A172 (cell line): ENCODE measurements around the gene TNFSF8. TPM values are rescaled to one million over a fixed set of nuclear protein-coding genes. Genes with fewer than 3 reads are reported as not detected.

Experiments used
- DNase-seq: peaks from one replicate; pipeline ENCODE4 v3.0.0-alpha.2; 2015; ENCODE audit warnings: low spot score
- total RNA-seq: library from RNA; depleted of rRNA; stranded (reverse); fragments of >200 nt; shearing (Covaris generic); gene quantifications from 2 replicates; pipeline ENCODE4 v1.2.3, GENCODE V29; 2014

TNFSF8 gene
- total RNA-seq, 1 experiment from 2014 or later: not detected

GRCh38 chr9:114905170-114905940 is 25.0 kb downstream of the TNFSF8 start:
- no peak for DNase-seq

- peak; percentile 47 for DNase-seq
These were observed 27.4 kb downstream of the TNFSF8 start for GRCh38 chr9:114902786-114903524.

GRCh38 chr9:114900942-114901802 is 29.2 kb downstream of the TNFSF8 start:
- DNase-seq: no peak

DNA sequence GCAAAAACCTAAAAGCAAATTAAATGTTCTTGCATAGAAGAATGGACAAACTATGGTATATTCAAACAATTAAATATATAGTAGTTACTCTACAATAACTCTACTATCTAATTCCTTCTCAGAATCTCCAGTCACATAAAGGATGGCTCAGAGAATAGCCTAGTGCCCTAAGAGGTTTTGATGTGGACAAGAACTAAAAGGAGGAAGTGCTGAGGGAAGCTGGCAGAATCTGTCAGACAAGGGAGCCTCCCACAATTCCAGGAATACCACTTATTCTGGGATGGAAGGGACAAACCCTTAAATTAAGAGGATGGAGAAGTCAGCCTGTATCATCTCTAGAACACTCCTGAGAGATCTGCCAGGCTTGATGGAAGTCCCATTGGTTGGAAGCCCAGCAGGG is 30.4 kb downstream of the TNFSF8 start:
- no peak for DNase-seq

- no peak for DNase-seq
These were observed 30.9 kb downstream of the TNFSF8 start for GRCh38 chr9:114899461-114899860.

- DNase-seq: no peak
These were observed 31.6 kb downstream of the TNFSF8 start for GRCh38 chr9:114898741-114899140.

DNA sequence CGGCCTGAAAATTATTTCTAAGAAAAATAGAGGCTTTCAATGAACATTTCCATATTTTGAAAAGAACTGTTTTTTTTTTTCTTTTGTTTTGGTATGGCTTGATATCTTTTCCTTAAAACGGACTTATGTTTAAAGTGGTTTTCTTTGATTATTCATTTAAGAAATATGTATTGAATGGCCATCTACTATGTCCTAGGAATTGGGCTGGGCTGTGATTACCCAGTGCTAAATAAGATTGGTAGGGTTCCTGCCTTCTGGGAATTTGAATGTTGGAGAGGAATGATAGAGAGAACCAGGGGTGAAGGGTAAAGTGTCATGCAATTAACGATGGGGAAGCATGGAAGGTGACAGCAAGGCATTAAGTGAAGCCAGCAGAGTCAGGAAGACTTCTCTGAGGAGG is 33.2 kb downstream of the TNFSF8 start:
- DNase-seq: no peak

DNA sequence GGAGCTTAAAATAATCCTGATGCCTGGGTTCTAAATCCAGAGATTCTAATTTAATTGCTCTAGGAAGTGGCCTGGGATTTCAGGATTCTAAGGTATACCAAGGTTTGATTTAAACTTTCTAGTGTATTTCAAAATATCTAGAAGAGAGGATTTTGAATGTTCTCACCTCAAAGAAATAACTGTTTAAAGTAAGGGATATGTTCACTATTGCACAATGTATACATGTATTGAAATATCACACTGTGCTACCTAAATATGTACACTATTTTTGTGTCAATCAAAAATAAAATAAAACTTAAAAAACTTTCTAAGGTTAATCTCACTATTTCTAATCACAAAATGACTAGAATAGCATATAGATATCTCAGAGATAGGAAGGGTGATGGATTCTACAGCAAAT is 34.0 kb downstream of the TNFSF8 start:
- no peak for DNase-seq

DNA sequence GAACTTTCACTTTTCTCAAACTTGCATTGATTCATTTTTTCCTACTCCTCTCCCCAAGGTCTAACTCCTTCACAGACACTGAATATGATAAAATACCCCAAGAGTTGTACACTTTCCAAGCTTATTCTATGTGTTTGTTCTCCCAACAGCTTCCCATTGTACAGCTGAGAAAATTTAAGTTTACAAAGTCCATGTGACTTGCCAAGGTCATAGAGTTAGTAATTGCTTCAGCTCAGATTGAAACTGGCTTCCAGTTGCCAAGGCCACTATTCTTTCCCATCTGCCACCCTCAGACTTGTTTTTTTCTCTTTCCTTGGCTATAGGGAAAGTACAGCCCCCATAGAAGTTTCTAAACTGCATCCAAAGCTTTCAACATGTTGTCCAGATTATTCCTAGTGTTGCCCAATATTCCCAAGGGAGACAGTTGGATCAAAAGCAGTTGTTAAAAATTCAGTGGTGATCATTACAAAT is 34.8 kb downstream of the TNFSF8 start:
- DNase-seq: no peak

DNA sequence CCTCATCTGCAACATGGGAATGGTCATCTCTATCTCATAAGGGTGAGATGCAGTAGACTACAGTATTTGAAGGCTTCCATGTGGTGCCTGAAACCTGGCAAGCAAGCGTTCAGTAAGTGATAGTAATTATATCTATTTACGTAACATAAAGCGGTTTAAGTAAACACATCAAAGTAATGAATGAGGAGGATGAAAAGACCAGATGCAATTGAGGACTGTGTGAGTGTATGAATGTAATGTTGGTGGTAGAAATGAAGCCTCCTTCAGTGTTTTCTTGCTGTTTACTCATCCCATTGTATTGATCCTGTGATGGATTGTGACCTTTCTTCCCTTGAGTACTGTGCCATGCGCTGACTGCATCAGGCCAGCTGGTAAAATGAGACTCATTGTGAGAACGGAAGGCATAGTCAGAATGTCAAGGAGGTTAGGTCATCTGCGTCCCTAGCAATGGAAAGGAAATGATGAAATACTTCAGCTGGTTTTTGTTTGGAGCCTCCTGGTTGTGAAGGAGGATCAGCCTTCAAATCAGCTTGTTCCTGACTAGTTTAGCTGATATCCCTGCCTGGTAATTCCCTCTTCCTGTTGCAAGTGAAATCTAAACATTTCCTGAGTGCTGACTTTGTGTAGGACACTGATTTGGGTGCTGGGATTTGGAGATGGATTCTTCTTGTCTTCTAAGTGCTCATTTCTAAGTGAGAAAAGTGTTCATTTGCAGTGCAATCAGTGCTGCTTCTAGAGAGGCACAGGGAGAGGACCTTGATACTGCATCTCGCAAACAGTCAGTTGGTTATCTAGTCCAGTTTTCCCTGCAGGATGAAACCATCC is 35.6 kb downstream of the TNFSF8 start:
- DNase-seq: peak; percentile 95

- peak; percentile 49 for DNase-seq
These were observed 36.2 kb downstream of the TNFSF8 start for GRCh38 chr9:114894206-114894605.

DNA sequence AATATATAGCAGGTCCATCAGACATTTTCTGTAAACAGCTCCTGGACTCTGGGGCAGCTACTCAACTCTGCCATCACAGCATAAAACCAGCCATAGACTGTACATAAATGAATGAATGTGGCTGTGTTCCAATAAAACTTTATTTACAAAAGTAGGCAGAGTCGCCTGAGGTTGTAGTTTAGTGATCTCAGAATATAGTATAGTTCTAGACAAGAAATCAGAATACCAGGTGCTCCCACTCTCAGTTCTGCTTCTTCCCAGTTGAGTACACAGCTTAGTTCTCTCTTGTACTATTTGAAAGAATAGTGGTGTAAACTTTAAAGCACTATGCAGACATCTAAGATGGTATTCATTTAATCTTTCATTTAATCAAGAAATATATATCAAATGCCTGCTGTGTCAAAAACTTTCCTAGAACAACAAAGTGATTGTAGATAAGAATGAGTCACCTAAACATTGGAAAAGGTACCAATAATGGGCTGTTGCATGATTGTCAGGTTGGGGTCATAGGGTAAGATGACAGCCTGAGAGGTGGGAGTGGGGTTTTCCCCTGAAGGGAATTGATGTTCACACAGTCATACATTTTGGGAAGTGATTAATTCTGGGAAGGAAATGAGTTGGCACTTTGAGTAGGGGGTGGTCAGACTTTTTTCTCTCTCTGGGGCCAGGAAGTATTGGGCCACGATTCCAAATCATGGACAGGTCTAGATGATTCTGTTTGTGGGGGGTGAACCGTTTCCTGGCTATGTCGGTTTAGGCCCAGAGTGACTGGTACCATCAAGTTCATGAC is 37.0 kb downstream of the TNFSF8 start:
- DNase-seq: peak; percentile 81

GRCh38 chr9:114889802-114890224 is 40.6 kb downstream of the TNFSF8 start:
- peak; percentile 38 for DNase-seq

DNA sequence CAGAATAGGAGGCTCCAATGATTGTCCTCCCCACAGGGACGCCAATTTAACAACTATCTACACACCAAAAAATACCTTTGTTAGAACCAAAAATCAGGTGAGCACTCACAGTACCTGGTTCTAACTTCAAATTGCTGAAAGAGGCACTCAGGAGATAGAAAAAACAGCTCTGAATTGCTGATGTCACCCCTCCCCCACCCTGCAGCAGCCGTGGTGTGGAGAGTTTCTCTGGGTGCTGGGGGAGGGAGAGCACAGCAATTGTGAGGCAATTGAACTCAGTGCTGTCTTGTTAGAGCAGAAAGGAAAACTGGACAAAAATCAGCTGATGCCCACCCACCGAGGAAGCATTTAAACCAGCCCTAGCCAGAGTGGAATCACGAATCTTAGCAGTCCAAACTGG is 41.8 kb downstream of the TNFSF8 start:
- no peak for DNase-seq

DNA sequence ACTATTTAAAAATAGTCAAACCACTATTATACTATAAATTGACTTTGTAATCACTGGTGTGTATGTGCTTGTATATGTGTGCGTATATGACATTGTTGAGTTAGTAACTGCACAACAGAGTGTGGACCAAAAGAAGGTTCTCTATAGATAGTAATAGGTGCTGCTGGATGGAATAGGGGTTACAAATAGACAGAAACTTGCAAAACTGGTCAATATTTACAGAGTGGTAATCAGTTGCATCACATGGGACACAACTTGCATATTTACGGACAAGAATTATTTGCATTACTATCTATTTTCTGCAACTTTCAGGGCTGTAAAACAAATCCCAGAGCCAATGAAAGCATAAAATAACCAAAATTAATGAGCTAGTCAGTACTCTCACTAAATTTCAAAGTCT is 42.4 kb downstream of the TNFSF8 start:
- no peak for DNase-seq

DNA sequence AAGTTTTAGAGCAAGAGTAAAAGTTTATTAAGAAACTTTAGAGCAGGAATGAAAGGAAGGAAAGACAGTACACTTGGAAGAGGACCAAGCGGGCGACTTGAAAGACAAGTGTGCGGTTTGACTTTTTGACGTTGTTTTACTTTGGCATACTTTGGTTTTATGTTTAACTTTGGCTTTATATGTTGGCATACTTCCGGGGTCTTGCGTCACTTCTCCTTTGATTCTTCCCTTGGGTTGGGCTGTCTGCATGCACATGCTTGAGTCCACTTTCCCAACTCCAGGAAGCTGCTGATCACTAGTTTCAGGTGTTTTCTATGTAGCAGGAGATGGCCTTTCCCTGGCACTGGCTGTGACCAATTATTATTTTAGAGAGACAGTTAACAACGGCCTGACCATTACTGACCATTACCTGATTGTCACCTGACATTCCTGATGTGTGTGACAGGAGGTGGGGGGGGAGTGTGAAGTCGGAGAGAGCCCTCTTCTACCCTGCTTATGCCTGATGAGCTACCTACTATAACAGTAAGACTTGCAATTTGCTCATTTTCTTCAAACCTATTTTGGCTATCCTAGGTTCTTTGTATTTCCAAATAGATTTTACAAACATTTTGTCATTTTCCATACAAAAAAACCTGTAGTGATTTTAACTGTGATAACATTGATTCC is 45.5 kb downstream of the TNFSF8 start:
- DNase-seq: no peak

DNA sequence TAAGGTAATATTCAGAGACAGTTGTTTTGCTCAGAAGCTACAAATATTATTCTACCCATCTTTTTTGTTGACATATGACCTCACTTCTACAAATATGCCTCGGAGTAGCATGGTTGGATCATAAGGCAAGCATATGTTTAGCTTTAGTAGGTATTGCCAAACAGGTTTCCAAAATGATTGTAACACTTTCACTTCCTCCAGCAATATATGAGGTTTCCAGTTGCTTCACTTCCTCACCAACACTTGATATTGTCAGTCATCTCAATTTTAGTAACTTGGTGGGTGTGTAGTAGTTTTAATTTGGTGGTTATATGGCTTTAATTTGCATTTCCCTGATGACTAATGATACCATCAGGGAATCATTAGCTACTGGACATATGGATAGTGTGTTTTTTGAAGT is 46.7 kb downstream of the TNFSF8 start:
- no peak for DNase-seq

GRCh38 chr9:114880291-114880745 is 50.1 kb downstream of the TNFSF8 start:
- no peak for DNase-seq

GRCh38 chr9:114878879-114879564 is 51.4 kb downstream of the TNFSF8 start:
- no peak for DNase-seq
